ENCODE results near the gene RNU7-1. TPM values are rescaled to one million over a fixed set of nuclear protein-coding genes. Genes with fewer than 3 reads are reported as not detected.

Gene RNU7-1
- total and polyA plus RNA-seq, 2 donors (not counting 1 experiment from before 2014, with no cell fraction given) = not detected

DNA sequence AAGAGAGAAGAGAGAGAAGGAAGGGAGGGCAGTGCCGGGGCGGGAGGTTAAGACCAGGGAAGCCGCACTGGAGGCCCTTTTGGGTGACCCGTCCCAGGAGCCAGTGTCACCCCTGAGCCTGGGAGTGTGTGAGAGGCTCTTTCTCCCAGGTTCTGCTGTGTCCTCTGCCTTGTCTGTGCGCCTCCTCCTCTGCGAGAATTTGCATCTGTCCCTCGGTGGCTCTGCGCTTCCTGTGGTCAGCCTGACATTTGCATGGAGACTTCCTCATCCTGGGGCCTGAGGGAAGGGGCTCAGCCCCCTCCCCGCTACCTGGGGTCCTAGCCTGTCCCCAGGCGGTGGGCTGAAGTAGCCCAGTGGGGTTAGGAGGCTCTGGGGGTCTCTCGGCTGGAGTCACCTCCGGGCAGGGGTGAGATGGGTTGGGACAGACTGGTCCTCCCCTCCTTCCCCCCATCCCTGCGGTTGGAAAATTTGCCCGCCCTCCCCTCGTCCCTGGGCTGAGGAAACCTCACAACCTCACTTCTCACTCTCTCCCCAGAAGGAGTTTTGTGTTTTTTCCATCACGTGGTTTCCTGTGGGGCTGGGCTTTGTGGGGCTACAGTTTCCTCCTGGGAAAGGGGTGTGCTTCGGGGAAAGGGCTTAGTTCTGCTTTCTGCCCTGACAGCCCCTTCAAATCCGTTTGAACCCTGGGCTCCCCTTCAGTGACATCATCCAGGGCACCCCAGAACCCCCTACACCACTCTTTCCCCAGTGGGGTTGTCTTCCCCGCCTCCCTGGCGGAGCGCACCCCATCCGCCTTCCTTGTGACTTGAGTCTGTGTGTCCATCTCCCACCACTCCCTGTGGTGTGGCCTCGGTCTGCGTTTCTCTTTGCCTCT lies 10.1 kb downstream of the RNU7-1 start:
- Histone ChIP-seq H3K36me3 (replicated peaks in 1 of 2; ENCODE audit: control extremely low read depth in 1 of 2, control insufficient read depth in 1 of 2, extremely low read depth in 1 of 2, insufficient read depth in 2 of 2, low read length in 1 of 2) (peaks cover 0 to 68% of the 10 kb centered on the region in 2 experiments), H3K9me3 (ENCODE audit: control extremely low read depth in 1 of 3, control insufficient read depth in 2 of 3, insufficient read depth in 1 of 3, low read length in 2 of 3) (no peaks in the 10 kb centered on the region), H3K27me3 (replicated peaks in 1 of 4; ENCODE audit: control extremely low read depth in 1 of 4, control insufficient read depth in 3 of 4, insufficient read depth in 4 of 4, low read length in 3 of 4) (no peaks in the 10 kb centered on the region), H4K20me1 (ENCODE audit: control insufficient read depth, insufficient read depth, low read length, poor library complexity, severe bottlenecking) (peaks cover 58% of the 10 kb centered on the region), H3K79me2 (ENCODE audit: control insufficient read depth, insufficient read depth, low read length) (peaks cover 89% of the 10 kb centered on the region), H3K4me2 (replicated peaks; ENCODE audit: low read depth, low read length, poor library complexity, severe bottlenecking) (peak overlapping the region; percentile 92), H2AFZ (ENCODE audit: insufficient read depth, low read depth, low read length, poor library complexity, severe bottlenecking) (no peak overlapping the region), H3K27ac (ENCODE audit: low read length in 2 of 2) (peak overlapping the region; percentile 84 to 99), H3K9ac (ENCODE audit: low read length) (peak overlapping the region; percentile 95), H3K4me1 (ENCODE audit: control insufficient read depth in 2 of 2, insufficient read depth in 2 of 2, low read length in 2 of 2) (peaks cover 71 to 76% of the 10 kb centered on the region in 2 donors), H3K4me3 (ENCODE audit: control extremely low read depth in 1 of 5, extremely low read depth in 1 of 5, insufficient read depth in 1 of 5, low read depth in 2 of 5, low read length in 4 of 5) (peak overlapping the region; percentile 88 to 98 (median 92))
- peaks cover 88% of the 10 kb centered on the region for H3K4me1 Mint-ChIP-seq
- no peaks in the 10 kb centered on the region for H3K9me3 Mint-ChIP-seq (ENCODE audit: insufficient read depth)
- H3K4me3 Mint-ChIP-seq = peak overlapping the region; percentile 98
- peak overlapping the region; percentile 98 for H3K27ac Mint-ChIP-seq
- POLR2A ChIA-PET = interaction anchor here (18.2 to 18.5 kb wide), 2 partner anchors 4 to 9 kb away, joined by 662 read pairs; partner anchors contain the start of genes C12orf57, PTPN6 and RNU7-1
- no peaks in the 10 kb centered on the region for H3K27me3 Mint-ChIP-seq
- CTCF ChIA-PET = interaction anchor here (2.7 to 16.6 kb wide), 5 partner anchors 7 to 81 kb away, joined by 9 to 944 read pairs (median 17); partner anchors contain the start of genes C12orf57, PTPN6, RNU7-1 and SPSB2
- ATAC-seq (ENCODE audit: low read depth) (peak; percentile 42), DNase-seq (peak; percentile 89)
- intact Hi-C loops (cut with micrococcal nuclease) = loop anchor here (1.0 kb wide), 1 partner anchor 7 kb away; no protein-coding TSS in a partner anchor
- TF ChIP-seq, protein P1, sequence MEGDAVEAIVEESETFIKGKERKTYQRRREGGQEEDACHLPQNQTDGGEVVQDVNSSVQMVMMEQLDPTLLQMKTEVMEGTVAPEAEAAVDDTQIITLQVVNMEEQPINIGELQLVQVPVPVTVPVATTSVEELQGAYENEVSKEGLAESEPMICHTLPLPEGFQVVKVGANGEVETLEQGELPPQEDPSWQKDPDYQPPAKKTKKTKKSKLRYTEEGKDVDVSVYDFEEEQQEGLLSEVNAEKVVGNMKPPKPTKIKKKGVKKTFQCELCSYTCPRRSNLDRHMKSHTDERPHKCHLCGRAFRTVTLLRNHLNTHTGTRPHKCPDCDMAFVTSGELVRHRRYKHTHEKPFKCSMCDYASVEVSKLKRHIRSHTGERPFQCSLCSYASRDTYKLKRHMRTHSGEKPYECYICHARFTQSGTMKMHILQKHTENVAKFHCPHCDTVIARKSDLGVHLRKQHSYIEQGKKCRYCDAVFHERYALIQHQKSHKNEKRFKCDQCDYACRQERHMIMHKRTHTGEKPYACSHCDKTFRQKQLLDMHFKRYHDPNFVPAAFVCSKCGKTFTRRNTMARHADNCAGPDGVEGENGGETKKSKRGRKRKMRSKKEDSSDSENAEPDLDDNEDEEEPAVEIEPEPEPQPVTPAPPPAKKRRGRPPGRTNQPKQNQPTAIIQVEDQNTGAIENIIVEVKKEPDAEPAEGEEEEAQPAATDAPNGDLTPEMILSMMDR (IDR thresholded peaks at IDR 0.05) = no peak
- no peak for TF ChIP-seq EZH2 (IDR thresholded peaks at IDR 0.05; ENCODE audit: borderline replicate concordance, insufficient read depth, low read depth, low read length, poor library complexity, severe bottlenecking)
- under 1% methylated on average over 17 of the region's 24 CpGs for WGBS (ENCODE audit: insufficient coverage)

Measured in B cell (primary cell).